22Rv1 (cell line): Measurements from ENCODE around the gene GFER.

Experiments
- CTCF ChIP-seq: fragments of 450-650 bp; IDR thresholded peaks from 2 replicates; pipeline ENCODE4 v1.5.1; 2017; ENCODE audit warnings: mild to moderate bottlenecking
- ZFX ChIP-seq: fragments of 450-650 bp; IDR thresholded peaks from 2 replicates; pipeline ENCODE4 v1.6.1; 2017; ENCODE audit warnings: antibody characterized with exemption, borderline replicate concordance

- TF ChIP-seq CTCF (peak; percentile 67), ZFX (no peak)
These were observed at the start of gene GFER for GRCh38 chr16:1983544-1984346.
